Stimulated activated CD4-positive, alpha-beta T cell treated with anti-CD3 and anti-CD28 coated beads, Interleukin-1b, Interleukin-23, amount 100 ng/mL, for 24 hours (primary cell): ENCODE measurements around the gene IQSEC1.

Experiments used
- DNase-seq, 4 experiments: peaks; one replicate each; pipeline ENCODE4 v3.0.0-alpha.2; 2020; ENCODE audit warnings: low read depth in 4 of 4, low spot score in 1 of 4

Gene IQSEC1

DNA sequence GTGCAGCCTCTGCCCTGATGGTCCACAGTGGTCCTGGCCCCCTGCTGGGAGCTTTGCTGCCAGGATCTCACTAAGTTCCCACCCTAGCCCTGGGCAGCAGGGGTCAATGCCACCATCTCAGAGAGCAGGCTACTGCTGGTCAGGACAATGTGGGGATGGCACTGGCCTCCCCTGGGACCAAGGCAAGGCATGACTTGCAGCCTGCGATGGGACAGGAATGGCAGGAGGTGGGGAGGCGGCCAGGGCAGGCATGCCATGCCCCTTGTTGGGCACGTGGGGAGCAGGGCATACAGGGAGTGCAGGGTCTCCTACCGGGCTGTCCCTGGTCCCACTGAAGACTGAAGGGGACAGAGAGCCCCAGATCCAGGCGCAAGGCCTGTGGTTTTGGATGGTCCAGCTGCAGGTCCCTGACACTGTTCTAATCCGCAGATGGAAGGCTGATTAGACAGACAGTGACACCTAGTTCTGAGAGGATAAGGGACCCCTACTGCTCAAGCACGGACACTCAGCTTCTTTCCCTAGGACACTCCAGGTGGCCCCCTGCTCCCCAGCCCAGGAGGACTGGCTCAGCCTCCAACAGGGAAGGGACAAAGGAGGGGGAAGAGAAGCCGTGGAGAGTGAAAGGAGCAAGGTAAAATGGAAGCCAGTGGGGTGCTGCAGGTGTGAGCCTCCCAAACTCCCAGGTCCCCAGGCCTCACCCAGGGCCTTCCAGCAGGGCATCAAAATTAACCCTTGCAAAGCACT, 162.7 kb downstream of the IQSEC1 start:
- DNase-seq: no peak

DNA sequence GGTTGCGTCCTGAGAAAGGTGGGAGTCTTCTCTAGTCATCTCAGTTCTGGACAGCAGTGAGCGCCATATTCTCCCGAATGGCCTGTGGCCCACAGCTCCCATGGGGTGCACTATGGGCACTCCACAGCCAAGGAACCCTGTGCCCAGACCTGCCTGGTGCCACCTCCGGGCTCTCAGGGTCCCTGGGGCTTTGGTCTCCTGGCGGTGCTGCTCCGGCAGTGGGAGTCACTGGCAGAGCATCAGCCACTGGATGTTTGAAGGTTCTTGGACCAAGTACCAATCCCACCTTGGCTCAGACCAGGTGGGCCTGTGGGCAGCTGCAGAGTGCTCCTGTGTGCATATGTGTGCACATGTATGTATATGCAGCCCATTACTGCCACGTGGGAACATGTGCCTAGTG, 163.5 kb downstream of the IQSEC1 start:
- no peak for DNase-seq

DNA sequence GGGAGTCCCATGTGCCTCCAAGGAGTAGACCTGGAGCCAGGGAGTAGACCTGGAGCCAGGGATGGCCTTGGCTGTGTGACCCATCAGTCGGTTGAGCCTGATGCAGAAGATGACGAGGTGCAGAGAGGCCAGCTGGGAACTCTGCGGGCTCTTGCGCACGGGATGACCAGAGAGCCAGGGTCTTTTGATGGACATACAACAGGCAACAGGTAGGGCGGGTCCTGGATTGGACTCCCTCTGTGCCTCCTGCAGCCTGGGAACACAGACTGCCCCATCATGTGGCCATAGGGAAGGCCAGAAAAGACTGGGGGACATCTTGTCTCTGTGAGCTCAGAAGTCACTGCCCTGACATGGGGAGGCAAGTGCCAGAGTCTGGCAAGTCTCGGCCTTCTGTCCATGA, 164.4 kb downstream of the IQSEC1 start:
- DNase-seq: no peak

GRCh38 chr3:12908136-12908730, 165.0 kb downstream of the IQSEC1 start:
- no peak for DNase-seq

DNA sequence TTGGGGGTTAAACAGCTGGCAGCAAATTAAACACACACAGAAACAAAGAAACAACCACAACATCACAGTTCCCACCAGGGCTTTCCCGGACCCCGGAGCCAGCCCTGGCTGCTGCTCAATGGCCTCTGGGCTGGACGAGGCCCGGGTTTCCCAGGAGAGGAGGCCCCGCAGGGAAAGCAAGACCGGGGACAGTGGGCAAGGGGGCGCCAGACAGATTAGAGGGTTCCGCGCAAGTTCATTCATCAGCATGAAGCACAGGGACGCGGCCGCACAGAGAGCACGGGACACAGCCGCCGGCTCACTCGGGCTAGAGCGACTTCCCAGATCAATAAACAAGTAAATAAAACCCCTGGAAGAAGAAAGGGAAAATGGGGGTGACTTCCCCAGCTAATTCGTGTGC, 165.5 kb downstream of the IQSEC1 start:
- DNase-seq: no peak

DNA sequence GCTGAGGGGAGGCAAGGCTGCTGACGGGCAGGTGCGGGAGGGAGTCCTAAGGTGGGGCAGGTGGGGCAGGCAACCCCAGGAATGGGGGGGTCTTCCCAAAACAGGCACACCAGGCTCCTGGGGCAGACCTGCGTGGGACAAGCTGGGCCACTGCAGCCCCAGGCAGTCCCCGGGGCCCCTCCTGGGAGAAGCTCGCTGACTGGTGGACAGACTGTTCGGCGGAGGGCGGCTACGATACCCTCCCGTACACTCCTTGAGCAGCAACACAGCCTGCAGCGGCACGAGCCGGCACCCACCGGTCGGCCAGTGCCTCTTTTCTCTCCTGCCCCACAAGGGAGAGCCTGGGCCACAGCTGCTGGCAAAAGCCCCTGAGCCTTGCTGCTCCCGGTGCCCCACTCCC, 165.9 kb downstream of the IQSEC1 start:
- no peak for DNase-seq

DNA sequence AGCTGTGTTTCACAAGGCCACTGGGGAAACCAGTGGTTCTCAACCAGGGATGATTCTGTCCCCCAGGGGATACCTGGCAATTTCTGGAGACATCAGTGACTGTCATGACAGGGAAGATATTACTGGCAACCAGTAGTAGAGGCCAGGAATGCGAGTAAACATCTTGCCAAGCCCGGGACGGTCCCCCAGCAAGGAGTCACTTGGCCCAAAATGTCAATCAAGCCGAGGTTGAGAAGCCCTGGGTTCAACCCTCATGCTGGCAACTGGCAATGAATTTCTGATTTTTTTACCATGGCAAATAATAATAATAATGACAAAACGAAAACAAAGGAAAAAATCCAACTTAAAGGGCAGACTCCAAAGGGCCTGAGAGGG, 166.3 kb downstream of the IQSEC1 start:
- DNase-seq: no peak

DNA sequence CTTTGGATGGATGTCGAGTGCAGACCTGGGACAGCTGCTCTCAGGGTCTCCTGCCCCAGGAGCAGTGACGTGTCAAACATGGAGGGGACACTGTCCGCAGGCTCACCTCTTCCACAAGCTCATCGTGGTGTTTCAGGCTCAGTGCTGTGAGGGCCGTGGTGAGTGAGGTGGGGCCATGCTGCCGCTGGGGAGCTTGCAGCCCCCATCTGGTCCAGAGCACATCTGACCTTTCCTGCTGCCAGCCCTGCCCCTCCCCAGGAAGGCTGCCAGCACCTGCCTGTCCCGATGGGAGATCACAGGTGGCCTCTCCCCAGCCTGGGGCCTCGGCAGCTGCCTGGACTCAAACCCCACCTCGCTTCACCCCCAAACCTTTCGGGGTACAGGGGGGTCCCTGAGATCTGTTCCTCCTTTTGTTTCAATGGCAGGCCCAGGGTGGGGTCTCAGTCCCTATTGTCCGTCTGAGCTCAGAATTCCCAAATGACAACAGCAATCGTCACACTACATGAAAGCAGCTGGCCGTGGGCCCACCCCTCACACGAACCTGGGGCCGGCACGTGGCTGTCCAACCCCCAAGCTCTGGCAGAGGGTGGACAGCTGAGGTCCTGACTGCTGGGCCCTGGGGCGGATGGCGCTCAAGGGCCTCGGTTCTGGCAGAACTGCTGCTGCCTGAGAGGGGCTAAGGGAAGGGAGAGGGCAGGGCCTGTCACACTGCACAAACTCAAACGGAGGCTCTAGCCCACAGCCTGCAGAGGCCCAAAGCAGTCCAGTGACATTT, 166.9 kb downstream of the IQSEC1 start:
- DNase-seq: no peak

DNA sequence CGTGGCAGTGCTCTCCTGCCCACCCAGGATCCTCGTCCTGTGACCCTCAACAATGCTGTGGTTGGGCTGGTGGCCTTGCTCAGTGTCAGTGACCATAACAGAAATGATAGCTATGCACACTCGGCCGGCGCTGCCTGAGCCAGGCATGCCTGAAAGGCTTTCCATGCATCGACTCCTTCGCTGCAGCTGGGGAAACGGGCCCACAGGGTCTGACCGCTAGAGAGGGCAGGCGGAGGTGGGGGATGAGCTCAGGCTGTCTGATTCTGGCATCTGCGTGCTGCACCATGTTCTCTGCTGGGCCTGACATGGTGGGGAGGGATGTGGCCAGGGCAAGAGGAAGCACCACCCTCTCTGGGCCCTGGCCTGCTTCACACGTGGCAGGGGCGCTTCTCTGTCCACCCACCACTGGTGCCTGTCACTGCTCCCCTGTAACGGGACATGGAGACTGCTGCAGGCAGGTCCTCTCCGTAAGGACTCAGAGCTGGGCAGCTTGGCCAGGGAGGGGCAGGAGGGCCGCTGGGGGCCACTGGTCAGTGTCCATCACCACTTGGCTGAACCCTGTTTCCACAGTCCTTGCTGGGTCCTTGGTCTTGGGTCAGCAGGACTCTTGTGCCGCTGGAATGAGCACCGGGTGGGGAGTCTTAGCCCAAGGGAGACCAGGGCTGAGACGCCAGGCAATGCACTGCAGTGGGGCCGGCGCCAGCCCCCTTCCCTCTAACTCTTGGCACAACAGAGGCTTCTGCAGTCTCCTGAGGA, 167.7 kb downstream of the IQSEC1 start:
- no peak for DNase-seq

DNA sequence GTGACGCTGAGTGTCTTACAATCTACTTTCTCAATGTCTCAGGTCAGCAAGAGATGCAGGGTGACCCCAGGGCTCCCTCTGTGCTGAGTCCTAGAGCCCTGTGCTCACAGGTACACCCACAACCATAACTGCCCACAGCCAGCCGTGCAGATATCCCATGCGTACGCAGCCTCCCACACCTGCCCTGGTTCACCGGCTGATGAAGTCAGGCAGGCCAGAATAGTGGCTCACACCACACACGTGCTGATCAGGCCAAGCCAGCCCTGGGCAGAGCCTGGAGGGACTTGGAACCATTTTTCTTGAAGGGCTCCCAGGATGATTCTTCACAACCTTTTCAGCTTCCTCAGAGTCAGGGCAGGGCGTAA, 168.3 kb downstream of the IQSEC1 start:
- DNase-seq: no peak

GRCh38 chr3:12903881-12904280, 169.3 kb downstream of the IQSEC1 start:
- DNase-seq: no peak

DNA sequence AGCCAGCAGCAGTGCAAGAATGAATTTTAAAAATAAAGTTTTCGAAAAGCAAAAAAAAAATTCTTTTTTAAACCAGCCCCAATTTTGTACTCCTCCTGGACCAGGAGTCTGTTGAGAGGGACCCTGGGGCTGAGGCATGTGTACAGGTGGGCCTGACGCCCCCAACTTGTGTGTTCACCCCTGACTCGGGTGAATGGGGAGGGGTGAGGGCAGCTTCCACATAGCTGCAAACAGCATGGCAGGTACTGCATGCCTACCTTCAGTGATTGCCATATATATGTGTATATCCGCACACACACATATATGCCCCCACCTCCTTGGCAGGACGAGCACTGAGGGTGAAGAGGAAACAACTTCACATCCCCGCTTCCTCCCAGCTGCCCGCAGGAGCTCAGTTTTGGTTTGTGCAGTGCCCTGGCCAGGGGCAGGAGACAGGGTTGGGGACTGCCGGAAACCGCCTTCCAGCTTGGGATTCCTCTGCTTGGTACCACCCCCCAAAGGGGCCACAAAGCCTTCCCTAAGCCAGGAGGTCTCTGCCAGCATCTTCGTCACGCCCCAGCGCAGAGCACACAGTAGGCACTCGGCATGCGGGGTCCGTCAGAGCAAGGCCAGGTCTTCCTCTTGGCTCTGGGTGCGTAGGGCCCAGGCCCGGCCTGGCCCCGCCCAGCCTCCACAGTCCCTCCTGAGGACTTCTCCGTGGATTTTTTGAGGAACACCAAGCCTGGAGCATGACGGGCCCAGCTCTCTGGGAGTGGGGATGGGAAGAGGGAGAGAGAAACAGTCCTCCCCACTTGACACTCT, 170.0 kb downstream of the IQSEC1 start:
- DNase-seq: no peak

DNA sequence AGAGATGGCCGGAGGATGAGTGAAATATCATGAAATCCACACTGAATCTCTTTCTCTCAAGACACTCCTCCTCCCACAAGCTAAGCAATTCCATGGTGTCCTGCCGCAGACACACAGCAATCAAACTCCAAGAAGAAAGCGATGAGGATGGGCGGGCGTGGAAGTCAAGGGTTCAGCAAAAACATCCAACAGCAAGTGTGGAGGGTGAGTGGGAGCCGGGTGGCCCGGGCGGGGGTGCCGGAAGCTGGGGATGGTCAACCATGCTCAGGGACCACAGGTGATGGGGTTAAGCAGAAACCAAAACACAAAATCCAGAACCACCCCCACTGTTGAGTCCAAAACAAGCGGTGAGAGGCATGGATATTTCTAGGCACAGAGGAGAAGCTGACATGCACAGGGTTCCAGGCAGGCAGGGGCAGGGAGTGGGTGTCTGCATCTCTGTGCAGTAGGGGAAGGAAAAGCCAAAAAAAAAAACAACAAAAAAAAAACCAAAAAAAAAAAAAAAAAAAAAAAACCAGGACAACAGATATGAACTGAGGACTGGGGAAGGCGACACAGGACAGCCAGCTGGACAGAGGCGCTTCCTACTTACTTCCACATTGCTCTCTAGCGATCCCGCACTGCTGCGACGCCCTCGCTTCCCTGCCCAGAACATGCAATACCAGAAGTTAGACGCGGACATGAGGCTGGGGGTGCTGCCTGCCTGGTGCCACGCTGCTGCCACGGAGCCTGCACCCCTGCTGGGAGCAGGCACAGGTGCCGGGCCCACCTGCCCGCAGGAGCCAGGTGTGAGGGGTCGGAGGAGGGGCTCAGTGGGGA, 170.8 kb downstream of the IQSEC1 start:
- DNase-seq: no peak

- DNase-seq: no peak
These were observed 171.6 kb downstream of the IQSEC1 start for GRCh38 chr3:12901623-12902045.

GRCh38 chr3:12900885-12901411, 172.3 kb downstream of the IQSEC1 start:
- no peak for DNase-seq

GRCh38 chr3:12898965-12899755, 174.1 kb downstream of the IQSEC1 start:
- DNase-seq: no peak

- DNase-seq: no peak
These were observed 174.8 kb downstream of the IQSEC1 start for GRCh38 chr3:12898290-12898964.
